ENCODE results near the gene SERPINB10.

SERPINB10 gene

GRCh38 chr18:63982361-63982760 lies 74.6 kb downstream of the SERPINB10 start:
- no peak for DNase-seq (ENCODE audit: low spot score)
